Endothelial cell of umbilical vein (primary cell): ENCODE measurements around the gene MAP4K4. TPM values are rescaled to one million over a fixed set of nuclear protein-coding genes. Genes with fewer than 3 reads are reported as not detected.

Source experiments
- BruUV-seq: library from RNA; stranded (reverse); fragments of 400-500 nt; replicated peaks from 2 replicates; lab custom pipeline; 2021; lab: Mats Ljungman, UMichigan
- CTCF ChIA-PET: fragments of 300-600, 350-600 bp; sonication (Branson Sonifier 250); formaldehyde crosslinking; loops from one replicate; lab custom pipeline; 2021; ENCODE audit warnings: antibody characterized with exemption, inconsistent platforms; lab: Charles Lee
- POLR2A ChIA-PET: fragments of 300-600, 350-600 bp; sonication (Branson Sonifier 250); formaldehyde crosslinking; loops from one replicate; lab custom pipeline; 2021; ENCODE audit warnings: antibody characterized with exemption, inconsistent platforms; lab: Charles Lee
- DNase-seq: peaks from one replicate; pipeline ENCODE4 v3.0.0-alpha.2; 2011; ENCODE audit warnings: low read depth, low spot score
- FAIRE-seq: peaks from 2 replicates; lab custom pipeline; 2011; peaks lifted over from hg19 to GRCh38; lab: Jason Lieb, UNC
- H2AFZ ChIP-seq: 2 replicates; pipeline ENCODE4 v1.6.0; 2012; ENCODE audit warnings: low read depth, low read length, control low read depth, inconsistent platforms
- H3K27ac ChIP-seq: 2 replicates; pipeline ENCODE4 v1.5.1; 2011; ENCODE audit warnings: low read depth, mild to moderate bottlenecking, control low read depth, low read length, moderate library complexity; ENCODE audit not compliant: insufficient read depth
- H3K27me3 ChIP-seq, 2 experiments: 2 replicates each; pipeline versions ENCODE4 v1.6.0 to v1.6.1; 2011; ENCODE audit warnings: low read length in 2 of 2, mixed read lengths in 1 of 2; ENCODE audit not compliant: control insufficient read depth in 2 of 2, insufficient read depth in 2 of 2
- H3K36me3 ChIP-seq, 2 experiments: 2 replicates in 1 of 2; 3 replicates in 1 of 2; pipeline ENCODE4 v1.5.1; 2011; ENCODE audit warnings: low read length in 2 of 2, mild to moderate bottlenecking in 1 of 2, moderate library complexity in 1 of 2; ENCODE audit not compliant: control insufficient read depth in 2 of 2, insufficient read depth in 2 of 2; ENCODE audit errors: extremely low read depth in 1 of 2
- H3K4me1 ChIP-seq: 3 replicates; pipeline ENCODE4 v1.5.1; 2011; ENCODE audit warnings: mild to moderate bottlenecking, low read length; ENCODE audit not compliant: control insufficient read depth, insufficient read depth; ENCODE audit errors: extremely low read depth
- H3K4me2 ChIP-seq: 2 replicates; pipeline ENCODE4 v1.6.1; 2011; ENCODE audit warnings: low read length, control low read depth, mixed read lengths; ENCODE audit not compliant: insufficient read depth
- H3K4me3 ChIP-seq, 3 experiments: fragments of 200-600 bp in 1 of 3; sonication (generic), shearing (Covaris generic) in 1 of 3; replicated peaks in 1 of 3; 2 replicates each; pipeline ENCODE4 v1.5.1; 2011 to 2016; ENCODE audit warnings: control low read depth in 3 of 3, low read length in 3 of 3, mild to moderate bottlenecking in 2 of 3, inconsistent platforms in 1 of 3, low read depth in 1 of 3, moderate library complexity in 1 of 3; ENCODE audit not compliant: insufficient read depth in 1 of 3
- H3K79me2 ChIP-seq: 2 replicates; pipeline ENCODE4 v1.6.0; 2012; ENCODE audit warnings: low read length, inconsistent platforms; ENCODE audit not compliant: control insufficient read depth, insufficient read depth
- H3K9ac ChIP-seq: replicated peaks from 2 replicates; pipeline ENCODE3; 2011; ENCODE audit warnings: low read length, control low read depth; ENCODE audit not compliant: insufficient read depth; ENCODE audit errors: extremely low read depth
- H3K9me1 ChIP-seq: replicated peaks from 3 replicates; pipeline ENCODE4 v1.6.0; 2011; ENCODE audit warnings: mild to moderate bottlenecking, low read length; ENCODE audit not compliant: control insufficient read depth, insufficient read depth; ENCODE audit errors: extremely low read depth
- H3K9me3 ChIP-seq: replicated peaks from 2 replicates; pipeline ENCODE4 v1.5.1; 2012; ENCODE audit warnings: low read length, inconsistent platforms; ENCODE audit not compliant: control insufficient read depth, insufficient read depth
- H4K20me1 ChIP-seq: replicated peaks from 2 replicates; pipeline ENCODE3; 2011; ENCODE audit warnings: mild to moderate bottlenecking, low read length; ENCODE audit not compliant: control insufficient read depth, insufficient read depth; ENCODE audit errors: extremely low read depth
- CTCF ChIP-seq, 2 donors: IDR thresholded peaks; 1 replicate in 1 of 2; 2 replicates in 1 of 2; pipeline ENCODE4 v1.5.1; 2011; ENCODE audit warnings: low read length in 2 of 2, mild to moderate bottlenecking in 2 of 2, moderate library complexity in 2 of 2, control low read depth in 1 of 2, inconsistent platforms in 1 of 2, low read depth in 1 of 2; ENCODE audit not compliant: insufficient read depth in 1 of 2; ENCODE audit errors: extremely low read depth in 1 of 2
- EZH2 ChIP-seq: IDR thresholded peaks from 2 replicates; pipeline ENCODE4 v1.6.1; 2012; ENCODE audit warnings: borderline replicate concordance, low read depth, mild to moderate bottlenecking, moderate library complexity, low read length, inconsistent platforms; ENCODE audit not compliant: severe bottlenecking
- FOS ChIP-seq: IDR thresholded peaks from 2 replicates; pipeline ENCODE4 v1.6.1; 2011; ENCODE audit warnings: mild to moderate bottlenecking, low read length, moderate library complexity, borderline replicate concordance; ENCODE audit not compliant: insufficient read depth
- GATA2 ChIP-seq: IDR thresholded peaks from 2 replicates; pipeline ENCODE4 v1.7.0; 2011; ENCODE audit warnings: low read depth, mild to moderate bottlenecking, moderate library complexity, mixed read lengths, low read length; ENCODE audit not compliant: insufficient read length, insufficient read depth
- MYC ChIP-seq: IDR thresholded peaks from one replicate; pipeline ENCODE4 v1.6.1; 2011; ENCODE audit warnings: mild to moderate bottlenecking, low read depth, low read length
- dilution Hi-C: fragments of 300-500 bp; cut with MboI; formaldehyde crosslinking; loops from one replicate; pipeline ENCODE4 v1.15.0; 2019; ENCODE audit warnings: low sequenced_read_pairs; ENCODE audit not compliant: extremely low pct_ligation_motif_present
- intact Hi-C: fragments of 100-400 bp; cut with micrococcal nuclease; formaldehyde crosslinking; loops from one replicate; pipeline ENCODE4 v1.10.0; 2022
- polyA plus RNA-seq, 4 experiments: library from polyadenylated mRNA; depleted of rRNA in 3 of 4; stranded (reverse) in 3 of 4; unstranded in 1 of 4; fragments of >200 nt; gene quantifications; 2 replicates each; pipeline versions ENCODE4 v1.2.1 to v1.2.3, GENCODE V29; 2011 to 2012; ENCODE audit warnings: missing spikeins in 1 of 4
- total RNA-seq: library from RNA; stranded (reverse); gene quantifications from 2 replicates; pipeline ENCODE4 v1.2.3, GENCODE V29; 2021
- TF ChIP-seq, protein P1 (sequence below): IDR thresholded peaks from 2 replicates; pipeline ENCODE4 v1.6.1; 2011; ENCODE audit not compliant: insufficient read depth, insufficient read length

The MAP4K4 gene
- total and polyA plus RNA-seq, 2 donors (not counting 3 experiments of a cell fraction or from before 2014, with no cell fraction given) = 79.4 to 269 TPM

DNA sequence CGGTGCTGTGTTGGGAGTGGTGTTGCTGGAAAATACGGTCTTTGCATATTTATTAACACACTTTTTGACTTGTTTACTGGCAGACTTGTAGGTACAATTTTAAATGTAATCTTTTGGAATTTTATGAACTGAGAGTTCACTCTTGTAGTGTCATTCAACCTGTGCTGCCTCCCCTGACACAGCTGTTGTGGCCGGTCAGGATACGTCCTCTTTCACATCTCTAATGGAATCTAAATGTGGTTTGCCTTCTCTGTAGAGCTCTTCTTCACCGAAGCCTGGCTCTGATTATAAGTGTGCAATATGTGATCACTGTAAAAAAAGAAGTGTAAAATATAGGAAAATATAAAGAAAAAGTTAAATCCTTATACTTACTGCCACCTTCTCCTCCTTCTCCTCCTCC is 94.7 kb downstream of the MAP4K4 start:
- dilution Hi-C loops = no loop called here
- no peak overlapping the region for H3K4me3 ChIP-seq
- CTCF ChIA-PET = interaction anchor here (0.9 to 2.4 kb wide), 6 partner anchors 12 to 92 kb away, joined by 3 to 10 read pairs (median 4); no protein-coding TSS in a partner anchor
- H3K36me3 ChIP-seq = peaks cover 0 to 5% of the 10 kb centered on the region in 2 experiments
- H3K4me2 ChIP-seq = no peak overlapping the region
- H3K4me1 ChIP-seq = peaks cover 10% of the 10 kb centered on the region
- H3K27ac ChIP-seq = no peak overlapping the region
- intact Hi-C loops = no loop called here
- TF ChIP-seq FOS (no peak), GATA2 (no peak), EZH2 (no peak), MYC (no peak)
- TF ChIP-seq, protein P1, sequence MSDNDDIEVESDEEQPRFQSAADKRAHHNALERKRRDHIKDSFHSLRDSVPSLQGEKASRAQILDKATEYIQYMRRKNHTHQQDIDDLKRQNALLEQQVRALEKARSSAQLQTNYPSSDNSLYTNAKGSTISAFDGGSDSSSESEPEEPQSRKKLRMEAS = no peak
- peaks cover 28% of the 10 kb centered on the region for H4K20me1 ChIP-seq
- no peak overlapping the region for H3K9ac ChIP-seq
- H3K9me3 ChIP-seq = no peaks in the 10 kb centered on the region
- BruUV-seq = no TSS peak
- FAIRE-seq (no peak), DNase-seq (no peak)
- H3K27me3 ChIP-seq = no peaks in the 10 kb centered on the region
- POLR2A ChIA-PET = no interaction called here
- H2AFZ ChIP-seq = no peak overlapping the region
- H3K9me1 ChIP-seq = no peaks in the 10 kb centered on the region
- peaks cover 99% of the 10 kb centered on the region for H3K79me2 ChIP-seq

- Histone ChIP-seq H3K4me1 (peaks cover 11% of the 10 kb centered on the region), H3K36me3 (peaks cover 0 to 5% of the 10 kb centered on the region in 2 experiments), H3K27ac (no peak overlapping the region), H4K20me1 (peaks cover 23% of the 10 kb centered on the region), H3K27me3 (no peaks in the 10 kb centered on the region), H3K4me2 (no peak overlapping the region), H2AFZ (no peak overlapping the region), H3K9me3 (no peaks in the 10 kb centered on the region), H3K9me1 (no peaks in the 10 kb centered on the region), H3K4me3 (no peak overlapping the region), H3K79me2 (peaks cover 99% of the 10 kb centered on the region), H3K9ac (no peak overlapping the region)
- ChIA-PET POLR2A (no interaction called here), CTCF (interaction anchor here (0.7 to 2.4 kb wide), 7 partner anchors 13 to 374 kb away, joined by 3 to 10 read pairs (median 3); no protein-coding TSS in a partner anchor)
- no peak for FAIRE-seq
- dilution Hi-C loops (no loop called here), intact Hi-C loops (no loop called here)
- TSS peak; percentile 1 for BruUV-seq
- no peak for DNase-seq
- no peak for TF ChIP-seq EZH2
- peak in 1 of 2 donors; percentile 11 for TF ChIP-seq CTCF (IDR thresholded peaks at IDR 0.05; ENCODE audit: extremely low read depth in 1 of 2, insufficient read depth in 1 of 2, low read depth in 1 of 2, low read length in 2 of 2)
Observed at GRCh38 chr2:101793277-101793969, 95.9 kb downstream of the MAP4K4 start.
